Measurements from ENCODE around the gene AVL9. TPM values are rescaled to one million over a fixed set of nuclear protein-coding genes. Genes with fewer than 3 reads are reported as not detected.
A peak's percentile ranks its signal among the peaks of the same experiment; 100 is the strongest.

AVL9 gene
- total and polyA plus RNA-seq, 7 experiments from 2014 or later = 8.0 to 57.9 (median 35.4) TPM

- peaks cover 0 to 53% (median 5%) of the 10 kb centered on the region in 3 experiments for H3K36me3 ChIP-seq (ENCODE audit: control insufficient read depth in 2 of 3, insufficient read depth in 3 of 3, low read length in 3 of 3)
- ATAC-seq = no peak
- H3K4me1 Mint-ChIP-seq = peaks cover 4 to 13% (median 10%) of the 10 kb centered on the region in 7 donors
- intact Hi-C loops (cut with micrococcal nuclease) = no loop called here
- H3K27me3 Mint-ChIP-seq = no peaks in the 10 kb centered on the region
- H3K4me3 ChIP-seq (ENCODE audit: low read length) = no peak overlapping the region
- ChIA-PET POLR2A (no interaction called here), CTCF (no interaction called here)
- DNase-seq = no peak
- H3K4me1 ChIP-seq (ENCODE audit: control insufficient read depth in 2 of 2, insufficient read depth in 2 of 2, low read length in 2 of 2) = no peaks in the 10 kb centered on the region
- peaks cover 3 to 34% (median 19%) of the 10 kb centered on the region in 5 donors for H3K36me3 Mint-ChIP-seq
- H3K9me3 Mint-ChIP-seq = no peaks in the 10 kb centered on the region
- H3K27me3 ChIP-seq (ENCODE audit: control insufficient read depth in 2 of 2, insufficient read depth in 2 of 2, low read length in 2 of 2) = no peaks in the 10 kb centered on the region
- peak overlapping the region in 1 of 9 donors; percentile 12 for H3K27ac Mint-ChIP-seq
- no peak overlapping the region for H3K4me3 Mint-ChIP-seq
- H3K9me3 ChIP-seq (ENCODE audit: control insufficient read depth in 2 of 3, low read length in 3 of 3) = no peaks in the 10 kb centered on the region
- H3K27ac ChIP-seq (ENCODE audit: low read depth, low read length) = no peak overlapping the region
Measured at GRCh38 chr7:32559480-32559879, 64.2 kb downstream of the AVL9 start.

- intact Hi-C loops (cut with micrococcal nuclease) = no loop called here
- Histone ChIP-seq H3K9me3 (ENCODE audit: control insufficient read depth in 2 of 3, low read length in 3 of 3) (no peaks in the 10 kb centered on the region), H3K27me3 (ENCODE audit: control insufficient read depth in 2 of 2, insufficient read depth in 2 of 2, low read length in 2 of 2) (no peaks in the 10 kb centered on the region), H3K36me3 (ENCODE audit: control insufficient read depth in 2 of 3, insufficient read depth in 3 of 3, low read length in 3 of 3) (peaks cover 0 to 47% (median 5%) of the 10 kb centered on the region in 3 experiments), H3K4me3 (ENCODE audit: low read length) (no peak overlapping the region), H3K4me1 (ENCODE audit: control insufficient read depth in 2 of 2, insufficient read depth in 2 of 2, low read length in 2 of 2) (no peaks in the 10 kb centered on the region), H3K27ac (ENCODE audit: low read depth, low read length) (no peak overlapping the region)
- Mint-ChIP-seq H3K4me3 (no peak overlapping the region), H3K4me1 (peaks cover 4 to 14% (median 12%) of the 10 kb centered on the region in 7 donors), H3K36me3 (peaks cover 3 to 40% (median 17%) of the 10 kb centered on the region in 5 donors), H3K9me3 (no peaks in the 10 kb centered on the region), H3K27me3 (no peaks in the 10 kb centered on the region), H3K27ac (peak overlapping the region in 4 of 9 donors; percentile 12 to 69 (median 27))
- POLR2A ChIA-PET = no interaction called here
- ATAC-seq (no peak), DNase-seq (no peak)
- CTCF ChIA-PET = no interaction called here
Measured at GRCh38 chr7:32560075-32560474, 64.8 kb downstream of the AVL9 start.

DNA sequence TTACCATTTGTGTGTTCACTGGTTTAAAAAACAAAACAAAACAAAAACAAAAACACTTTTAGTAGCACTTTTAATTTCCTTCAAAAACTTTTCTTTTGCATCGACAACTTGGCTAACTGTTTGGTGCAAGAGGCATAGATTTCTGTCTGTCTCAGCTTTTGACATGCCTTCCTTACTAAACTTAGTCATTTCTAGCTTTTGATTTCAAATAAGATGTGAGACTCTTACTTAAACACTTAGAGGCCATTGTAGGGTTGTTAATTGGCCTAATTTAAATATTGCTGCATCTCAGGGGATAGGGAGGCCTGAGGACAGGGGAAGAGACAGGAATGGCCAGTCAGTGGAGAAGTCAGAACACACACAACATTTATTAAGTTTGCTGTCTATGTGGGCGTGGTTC, 66.3 kb downstream of the AVL9 start:
- Histone ChIP-seq H3K27ac (ENCODE audit: low read depth, low read length) (no peak overlapping the region), H3K4me1 (ENCODE audit: control insufficient read depth in 2 of 2, insufficient read depth in 2 of 2, low read length in 2 of 2) (no peaks in the 10 kb centered on the region), H3K9me3 (ENCODE audit: control insufficient read depth in 2 of 3, low read length in 3 of 3) (no peaks in the 10 kb centered on the region), H3K27me3 (ENCODE audit: control insufficient read depth in 2 of 2, insufficient read depth in 2 of 2, low read length in 2 of 2) (no peaks in the 10 kb centered on the region), H3K4me3 (ENCODE audit: low read length) (no peak overlapping the region), H3K36me3 (ENCODE audit: control insufficient read depth in 2 of 3, insufficient read depth in 3 of 3, low read length in 3 of 3) (peaks cover 0 to 40% (median 5%) of the 10 kb centered on the region in 3 experiments)
- Mint-ChIP-seq H3K9me3 (no peaks in the 10 kb centered on the region), H3K36me3 (peaks cover 3 to 43% (median 16%) of the 10 kb centered on the region in 5 donors), H3K27ac (peak overlapping the region in 5 of 9 donors; percentile 7 to 77 (median 54)), H3K4me1 (peaks cover 4 to 14% (median 12%) of the 10 kb centered on the region in 7 donors), H3K27me3 (no peaks in the 10 kb centered on the region), H3K4me3 (no peak overlapping the region)
- DNase-seq (no peak), ATAC-seq (no peak)
- ChIA-PET POLR2A (no interaction called here), CTCF (no interaction called here)
- intact Hi-C loops (cut with micrococcal nuclease) = no loop called here

- Histone ChIP-seq H3K4me3 (ENCODE audit: low read length) (no peak overlapping the region), H3K9me3 (ENCODE audit: control insufficient read depth in 2 of 3, low read length in 3 of 3) (no peaks in the 10 kb centered on the region), H3K36me3 (ENCODE audit: control insufficient read depth in 2 of 3, insufficient read depth in 3 of 3, low read length in 3 of 3) (peaks cover 0 to 27% (median 0%) of the 10 kb centered on the region in 3 experiments), H3K27me3 (ENCODE audit: control insufficient read depth in 2 of 2, insufficient read depth in 2 of 2, low read length in 2 of 2) (no peaks in the 10 kb centered on the region), H3K27ac (ENCODE audit: low read depth, low read length) (no peak overlapping the region), H3K4me1 (ENCODE audit: control insufficient read depth in 2 of 2, insufficient read depth in 2 of 2, low read length in 2 of 2) (no peaks in the 10 kb centered on the region)
- H3K36me3 Mint-ChIP-seq = peaks cover 3 to 33% (median 11%) of the 10 kb centered on the region in 5 donors
- DNase-seq = no peak
- intact Hi-C loops (cut with micrococcal nuclease) = no loop called here
- ATAC-seq = no peak
- no peaks in the 10 kb centered on the region for H3K9me3 Mint-ChIP-seq
- H3K27me3 Mint-ChIP-seq = no peaks in the 10 kb centered on the region
- POLR2A ChIA-PET = no interaction called here
- H3K4me3 Mint-ChIP-seq = no peak overlapping the region
- CTCF ChIA-PET = no interaction called here
- H3K27ac Mint-ChIP-seq = peak overlapping the region in 2 of 9 donors; percentile 6 to 36
- H3K4me1 Mint-ChIP-seq = peaks cover 4 to 14% (median 10%) of the 10 kb centered on the region in 7 donors
Measured at GRCh38 chr7:32564542-32564941, 69.3 kb downstream of the AVL9 start.

DNA sequence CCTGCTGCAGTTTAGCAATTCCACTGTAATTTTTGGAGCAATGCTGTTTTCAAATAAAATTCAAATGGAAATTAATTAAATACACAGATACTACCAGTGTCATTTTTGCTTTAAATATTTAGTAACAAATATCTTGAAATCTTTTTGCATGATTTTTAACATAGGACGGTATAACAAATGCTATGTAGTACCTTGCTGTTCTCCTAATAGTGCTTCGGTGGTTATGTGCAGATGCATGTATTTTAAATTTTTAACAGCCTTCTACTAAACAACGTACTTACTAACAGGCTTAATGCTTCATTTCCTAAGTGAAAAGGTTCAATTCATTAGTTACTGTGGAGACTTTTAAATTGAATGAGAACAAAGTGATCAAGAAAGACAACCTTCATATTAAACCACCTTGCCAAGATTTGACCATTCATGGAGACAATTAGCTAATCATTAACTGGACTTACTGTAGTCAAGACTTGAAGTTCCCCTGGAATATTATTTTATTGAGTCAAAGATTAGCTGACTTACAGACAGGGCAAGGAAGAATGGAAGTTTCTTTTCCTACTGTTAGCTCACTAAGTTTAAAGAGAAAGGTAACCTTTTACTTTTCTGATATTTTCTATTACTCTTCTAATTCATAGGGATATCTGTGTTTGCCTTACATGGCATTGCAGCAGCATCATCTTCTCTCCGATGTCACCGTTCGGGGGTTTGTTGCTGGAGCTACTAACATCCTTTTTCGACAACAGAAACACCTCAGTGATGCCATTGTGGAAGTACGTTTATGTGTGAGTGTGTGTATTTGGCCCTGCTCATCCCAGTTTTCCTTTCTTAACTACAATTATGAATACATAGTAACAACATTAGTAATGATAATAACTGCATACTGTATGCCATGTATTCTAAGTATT, 74.3 kb downstream of the AVL9 start:
- H3K36me3 ChIP-seq (ENCODE audit: control insufficient read depth in 2 of 3, insufficient read depth in 3 of 3, low read length in 3 of 3) = peaks cover 0 to 28% (median 6%) of the 10 kb centered on the region in 3 experiments
- H3K4me3 ChIP-seq (ENCODE audit: low read length) = no peak overlapping the region
- Mint-ChIP-seq H3K4me1 (peaks cover 0 to 4% (median 0%) of the 10 kb centered on the region in 7 donors), H3K9me3 (no peaks in the 10 kb centered on the region), H3K4me3 (no peak overlapping the region), H3K36me3 (peaks cover 0 to 29% (median 4%) of the 10 kb centered on the region in 5 donors), H3K27ac (peak overlapping the region in 1 of 9 donors; percentile 27), H3K27me3 (no peaks in the 10 kb centered on the region)
- H3K27ac ChIP-seq (ENCODE audit: low read depth, low read length) = no peak overlapping the region
- H3K4me1 ChIP-seq (ENCODE audit: control insufficient read depth in 2 of 2, insufficient read depth in 2 of 2, low read length in 2 of 2) = no peaks in the 10 kb centered on the region
- intact Hi-C loops (cut with micrococcal nuclease) = no loop called here
- ChIA-PET CTCF (no interaction called here), POLR2A (no interaction called here)
- H3K9me3 ChIP-seq (ENCODE audit: control insufficient read depth in 2 of 3, low read length in 3 of 3) = no peaks in the 10 kb centered on the region
- DNase-seq (no peak), ATAC-seq (no peak)
- H3K27me3 ChIP-seq (ENCODE audit: control insufficient read depth in 2 of 2, insufficient read depth in 2 of 2, low read length in 2 of 2) = no peaks in the 10 kb centered on the region

- Histone ChIP-seq H3K4me1 (ENCODE audit: control insufficient read depth in 2 of 2, insufficient read depth in 2 of 2, low read length in 2 of 2) (no peaks in the 10 kb centered on the region), H3K4me3 (ENCODE audit: low read length) (no peak overlapping the region), H3K36me3 (ENCODE audit: control insufficient read depth in 2 of 3, insufficient read depth in 3 of 3, low read length in 3 of 3) (peaks cover 4 to 64% (median 6%) of the 10 kb centered on the region in 3 experiments), H3K9me3 (ENCODE audit: control insufficient read depth in 2 of 3, low read length in 3 of 3) (no peaks in the 10 kb centered on the region), H3K27me3 (ENCODE audit: control insufficient read depth in 2 of 2, insufficient read depth in 2 of 2, low read length in 2 of 2) (no peaks in the 10 kb centered on the region), H3K27ac (ENCODE audit: low read depth, low read length) (no peak overlapping the region)
- ATAC-seq = no peak
- intact Hi-C loops (cut with micrococcal nuclease) = no loop called here
- DNase-seq = no peak
- POLR2A ChIA-PET = interaction anchor here (1.9 kb wide), 1 partner anchor 77 kb away, joined by 7 read pairs; the partner anchor contains the start of gene AVL9
- H3K27me3 Mint-ChIP-seq = no peaks in the 10 kb centered on the region
- peaks cover 0 to 36% (median 10%) of the 10 kb centered on the region in 5 donors for H3K36me3 Mint-ChIP-seq
- CTCF ChIA-PET = no interaction called here
- peaks cover 0 to 2% (median 0%) of the 10 kb centered on the region in 7 donors for H3K4me1 Mint-ChIP-seq
- H3K9me3 Mint-ChIP-seq = no peaks in the 10 kb centered on the region
- no peak overlapping the region for H3K27ac Mint-ChIP-seq
- no peak overlapping the region for H3K4me3 Mint-ChIP-seq
Measured at GRCh38 chr7:32573110-32573687, 77.9 kb downstream of the AVL9 start.
